Measurements from ENCODE around the gene RAB3C. TPM values are rescaled to one million over a fixed set of nuclear protein-coding genes. Genes with fewer than 3 reads are reported as not detected.

RAB3C gene
- total RNA-seq, 1 experiment from 2014 or later, result not detected

GRCh38 chr5:58875599-58875998, 292.7 kb downstream of the RAB3C start:
- in situ Hi-C loops (cut with HindIII; ENCODE audit: low pct_unique_long_range_greater_than_20kb, low sequenced_read_pairs), result no loop called here

GRCh38 chr5:58885260-58885659, 302.4 kb downstream of the RAB3C start:
- in situ Hi-C loops (cut with HindIII; ENCODE audit: low pct_unique_long_range_greater_than_20kb, low sequenced_read_pairs), result no loop called here
- no peak for DNase-seq (ENCODE audit: low read depth)

More at GRCh38 chr5:58875599-58875998, 292.7 kb downstream of the RAB3C start:
- no peak for DNase-seq (ENCODE audit: low read depth)

GRCh38 chr5:58886315-58887207, 303.7 kb downstream of the RAB3C start:
- in situ Hi-C loops (cut with HindIII; ENCODE audit: low pct_unique_long_range_greater_than_20kb, low sequenced_read_pairs), result no loop called here

GRCh38 chr5:58887311-58887710, 304.4 kb downstream of the RAB3C start:
- in situ Hi-C loops (cut with HindIII; ENCODE audit: low pct_unique_long_range_greater_than_20kb, low sequenced_read_pairs), result no loop called here
- DNase-seq (ENCODE audit: low read depth), result no peak

More at GRCh38 chr5:58886315-58887207, 303.7 kb downstream of the RAB3C start:
- peak; percentile 61 for DNase-seq (ENCODE audit: low read depth)

GRCh38 chr5:58887721-58888409, 305.0 kb downstream of the RAB3C start:
- no peak for DNase-seq (ENCODE audit: low read depth)
- in situ Hi-C loops (cut with HindIII; ENCODE audit: low pct_unique_long_range_greater_than_20kb, low sequenced_read_pairs), result no loop called here

GRCh38 chr5:58890265-58890664, 307.4 kb downstream of the RAB3C start:
- in situ Hi-C loops (cut with HindIII; ENCODE audit: low pct_unique_long_range_greater_than_20kb, low sequenced_read_pairs), result no loop called here
- no peak for DNase-seq (ENCODE audit: low read depth)

- DNase-seq (ENCODE audit: low read depth), result no peak
- in situ Hi-C loops (cut with HindIII; ENCODE audit: low pct_unique_long_range_greater_than_20kb, low sequenced_read_pairs), result no loop called here
Measured at GRCh38 chr5:58890701-58891085, 307.8 kb downstream of the RAB3C start.

GRCh38 chr5:58891086-58891970, 308.5 kb downstream of the RAB3C start:
- in situ Hi-C loops (cut with HindIII; ENCODE audit: low pct_unique_long_range_greater_than_20kb, low sequenced_read_pairs), result no loop called here
- peak; percentile 96 for DNase-seq (ENCODE audit: low read depth)

- no peak for DNase-seq (ENCODE audit: low read depth)
- in situ Hi-C loops (cut with HindIII; ENCODE audit: low pct_unique_long_range_greater_than_20kb, low sequenced_read_pairs), result no loop called here
Measured at GRCh38 chr5:58891971-58892343, 309.1 kb downstream of the RAB3C start.

- DNase-seq (ENCODE audit: low read depth), result no peak
- in situ Hi-C loops (cut with HindIII; ENCODE audit: low pct_unique_long_range_greater_than_20kb, low sequenced_read_pairs), result no loop called here
Measured at GRCh38 chr5:58893551-58893950, 310.7 kb downstream of the RAB3C start.

GRCh38 chr5:58898006-58898405, 315.1 kb downstream of the RAB3C start:
- in situ Hi-C loops (cut with HindIII; ENCODE audit: low pct_unique_long_range_greater_than_20kb, low sequenced_read_pairs), result no loop called here
- DNase-seq (ENCODE audit: low read depth), result no peak

GRCh38 chr5:58898538-58898937, 315.7 kb downstream of the RAB3C start:
- DNase-seq (ENCODE audit: low read depth), result no peak
- in situ Hi-C loops (cut with HindIII; ENCODE audit: low pct_unique_long_range_greater_than_20kb, low sequenced_read_pairs), result no loop called here

GRCh38 chr5:58901271-58901670, 318.4 kb downstream of the RAB3C start:
- in situ Hi-C loops (cut with HindIII; ENCODE audit: low pct_unique_long_range_greater_than_20kb, low sequenced_read_pairs), result no loop called here
- DNase-seq (ENCODE audit: low read depth), result no peak

- in situ Hi-C loops (cut with HindIII; ENCODE audit: low pct_unique_long_range_greater_than_20kb, low sequenced_read_pairs), result no loop called here
- no peak for DNase-seq (ENCODE audit: low read depth)
Measured at GRCh38 chr5:58902305-58902704, 319.4 kb downstream of the RAB3C start.

GRCh38 chr5:58902765-58903164, 319.9 kb downstream of the RAB3C start:
- no peak for DNase-seq (ENCODE audit: low read depth)

GRCh38 chr5:58904737-58905136, 321.9 kb downstream of the RAB3C start:
- in situ Hi-C loops (cut with HindIII; ENCODE audit: low pct_unique_long_range_greater_than_20kb, low sequenced_read_pairs), result no loop called here
- DNase-seq (ENCODE audit: low read depth), result no peak

More at GRCh38 chr5:58902765-58903164, 319.9 kb downstream of the RAB3C start:
- in situ Hi-C loops (cut with HindIII; ENCODE audit: low pct_unique_long_range_greater_than_20kb, low sequenced_read_pairs), result no loop called here

GRCh38 chr5:58905944-58906343, 323.1 kb downstream of the RAB3C start:
- DNase-seq (ENCODE audit: low read depth), result no peak

More at GRCh38 chr5:58905944-58906343, 323.1 kb downstream of the RAB3C start:
- in situ Hi-C loops (cut with HindIII; ENCODE audit: low pct_unique_long_range_greater_than_20kb, low sequenced_read_pairs), result no loop called here
